HG02943 (cell line): Measurements from ENCODE around the gene LCNL1.

ENCODE experiments used
- ATAC-seq: cut with Tn5 transposase; IDR thresholded peaks from one replicate; pipeline ENCODE4 v1.9.1; 2021; ENCODE audit warnings: mild to moderate bottlenecking, low read depth, moderate library complexity; ENCODE audit not compliant: unreplicated experiment

LCNL1 gene

GRCh38 chr9:136973618-136974617 is 8.9 kb upstream of the LCNL1 start:
- ATAC-seq, result no peak

GRCh38 chr9:136974817-136975535 is 7.8 kb upstream of the LCNL1 start:
- no peak for ATAC-seq

- ATAC-seq, result no peak
Measured at GRCh38 chr9:136975644-136976043, 7.1 kb upstream of the LCNL1 start.

DNA sequence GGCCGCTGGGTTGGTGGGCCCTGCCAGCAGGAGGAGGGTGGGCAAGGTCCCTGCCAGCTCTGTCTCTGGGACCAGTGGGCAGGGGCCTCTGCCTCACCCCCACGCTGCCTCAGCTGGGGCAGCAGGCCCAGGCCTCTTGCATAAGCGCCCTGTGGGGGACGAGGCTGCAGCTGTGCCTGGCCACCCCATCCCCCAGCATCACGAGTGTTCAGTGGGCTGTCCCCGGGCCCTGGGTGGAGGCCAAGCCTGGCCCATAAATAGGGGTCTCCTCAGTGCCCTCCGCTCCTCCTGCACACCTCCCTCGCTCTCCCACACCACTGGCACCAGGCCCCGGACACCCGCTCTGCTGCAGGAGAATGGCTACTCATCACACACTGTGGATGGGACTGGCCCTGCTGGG is 5.6 kb upstream of the LCNL1 start, which contains the start of gene PTGDS:
Gene PTGDS (plus strand): TSS at position 282 of the 400 bp plus-strand sequence. CDS start 75 bp downstream, at position 357.
- ATAC-seq, result no peak

DNA sequence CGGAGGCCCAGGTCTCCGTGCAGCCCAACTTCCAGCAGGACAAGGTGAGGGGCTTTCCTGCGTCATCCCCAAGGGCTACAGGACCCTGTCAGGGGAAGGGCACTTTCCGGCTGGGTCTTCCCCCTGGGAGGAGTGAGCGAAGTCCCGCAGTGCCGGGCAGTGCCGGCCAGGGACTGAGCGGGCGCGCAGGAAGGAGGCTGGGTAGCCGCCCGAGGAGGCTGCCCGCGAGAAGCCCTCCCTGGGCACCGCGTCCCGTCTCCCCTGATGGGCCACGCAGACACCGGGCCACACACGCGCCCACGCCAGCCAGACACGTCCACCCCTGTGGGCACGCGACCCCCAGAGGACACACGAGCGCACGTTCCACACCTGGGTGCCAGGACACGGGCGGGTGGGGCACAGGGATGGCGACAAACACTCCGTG is 5.1 kb upstream of the LCNL1 start:
- ATAC-seq, result no peak

DNA sequence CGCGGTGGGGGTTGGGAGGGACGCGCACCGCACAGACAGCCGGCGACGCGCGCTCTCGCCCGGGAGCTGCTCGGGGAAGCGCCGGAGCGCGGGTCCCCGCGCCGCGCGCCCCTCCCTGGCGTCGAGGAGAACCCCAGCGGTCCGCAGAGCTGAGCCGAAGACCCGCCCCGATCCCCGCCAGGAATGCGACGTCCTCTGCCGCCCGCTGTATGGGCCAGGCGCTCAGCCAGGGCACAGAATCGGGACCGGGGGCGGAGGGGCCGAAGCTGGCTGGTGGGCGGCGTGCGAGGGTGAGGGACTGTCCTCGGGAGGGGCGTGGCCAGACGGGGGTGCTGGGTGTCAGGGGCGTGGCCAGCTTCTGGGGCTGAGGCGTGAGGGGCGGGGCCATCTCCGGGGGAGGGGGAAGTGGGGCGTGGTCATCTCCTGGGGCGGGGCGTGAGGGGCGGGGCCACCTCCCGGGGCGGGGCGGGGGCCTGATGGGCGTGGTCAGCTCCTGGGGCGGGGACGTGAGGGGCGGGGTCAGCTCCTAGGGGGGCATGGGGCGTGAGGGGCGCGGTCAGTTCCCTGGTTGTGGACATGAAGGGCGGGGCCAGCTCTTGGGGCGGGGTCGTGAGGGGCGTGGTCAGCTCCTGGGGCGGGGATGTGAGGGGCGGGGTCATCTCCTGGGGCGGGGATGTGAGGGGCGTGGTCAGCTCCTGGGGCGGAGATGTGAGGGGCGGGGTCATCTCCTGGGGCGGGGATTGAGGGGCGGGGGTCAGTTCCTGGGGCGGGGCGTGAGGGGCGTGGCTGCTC is 4.5 kb upstream of the LCNL1 start:
- no peak for ATAC-seq

DNA sequence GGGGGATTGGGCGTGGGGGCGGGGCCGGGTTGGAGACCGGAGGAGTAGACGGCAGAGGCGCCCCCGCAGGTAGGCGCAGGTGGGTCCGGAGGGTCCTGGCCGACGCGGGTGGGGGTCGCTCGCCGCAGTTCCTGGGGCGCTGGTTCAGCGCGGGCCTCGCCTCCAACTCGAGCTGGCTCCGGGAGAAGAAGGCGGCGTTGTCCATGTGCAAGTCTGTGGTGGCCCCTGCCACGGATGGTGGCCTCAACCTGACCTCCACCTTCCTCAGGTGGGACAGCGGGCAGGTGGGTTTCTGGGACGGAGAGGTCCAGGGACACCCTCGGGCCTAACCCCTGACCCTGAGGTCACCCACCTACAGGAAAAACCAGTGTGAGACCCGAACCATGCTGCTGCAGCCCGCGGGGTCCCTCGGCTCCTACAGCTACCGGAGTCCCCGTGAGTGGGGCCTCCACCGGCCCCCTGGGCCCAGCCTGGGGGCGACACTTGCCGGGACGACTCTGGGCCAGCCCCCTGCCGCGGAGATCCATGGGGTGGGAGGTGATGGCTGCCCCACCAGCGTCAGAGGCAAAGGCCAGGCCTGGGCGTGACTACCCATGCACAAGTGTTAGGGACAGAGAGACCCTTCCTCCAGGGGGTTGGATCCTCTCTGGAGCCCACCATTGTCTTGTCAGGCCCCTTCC is 3.8 kb upstream of the LCNL1 start:
- no peak for ATAC-seq

DNA sequence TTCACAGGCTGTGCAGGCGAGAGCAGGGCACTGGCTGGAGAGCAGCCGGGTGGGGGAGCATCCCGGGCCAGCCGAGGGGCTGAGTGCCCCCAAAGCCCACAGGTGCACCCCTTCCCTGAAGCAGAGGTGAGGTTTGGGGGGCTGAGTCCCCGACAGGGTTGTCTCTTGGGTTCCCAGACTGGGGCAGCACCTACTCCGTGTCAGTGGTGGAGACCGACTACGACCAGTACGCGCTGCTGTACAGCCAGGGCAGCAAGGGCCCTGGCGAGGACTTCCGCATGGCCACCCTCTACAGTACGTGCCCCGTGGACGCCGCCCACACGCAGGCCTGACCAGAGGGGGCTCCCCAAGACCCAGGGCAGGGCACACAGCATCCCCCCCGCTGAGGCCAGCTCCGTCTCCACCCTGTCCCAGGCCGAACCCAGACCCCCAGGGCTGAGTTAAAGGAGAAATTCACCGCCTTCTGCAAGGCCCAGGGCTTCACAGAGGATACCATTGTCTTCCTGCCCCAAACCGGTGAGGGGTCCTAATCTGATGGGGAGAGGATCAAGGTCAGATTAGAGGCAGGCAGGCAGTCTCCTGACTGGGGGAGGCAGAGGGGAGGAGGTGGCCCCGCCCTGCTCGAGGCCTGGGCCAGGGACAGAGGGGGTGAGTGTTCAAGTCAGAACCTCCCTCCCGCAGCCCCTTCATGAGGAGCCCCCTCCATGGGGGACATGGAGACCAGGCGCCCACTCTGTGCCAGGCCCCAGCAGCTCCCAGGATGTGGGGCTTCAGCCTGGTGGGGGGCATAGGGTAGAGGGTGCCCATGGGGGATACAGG is 2.8 kb upstream of the LCNL1 start:
- no peak for ATAC-seq

DNA sequence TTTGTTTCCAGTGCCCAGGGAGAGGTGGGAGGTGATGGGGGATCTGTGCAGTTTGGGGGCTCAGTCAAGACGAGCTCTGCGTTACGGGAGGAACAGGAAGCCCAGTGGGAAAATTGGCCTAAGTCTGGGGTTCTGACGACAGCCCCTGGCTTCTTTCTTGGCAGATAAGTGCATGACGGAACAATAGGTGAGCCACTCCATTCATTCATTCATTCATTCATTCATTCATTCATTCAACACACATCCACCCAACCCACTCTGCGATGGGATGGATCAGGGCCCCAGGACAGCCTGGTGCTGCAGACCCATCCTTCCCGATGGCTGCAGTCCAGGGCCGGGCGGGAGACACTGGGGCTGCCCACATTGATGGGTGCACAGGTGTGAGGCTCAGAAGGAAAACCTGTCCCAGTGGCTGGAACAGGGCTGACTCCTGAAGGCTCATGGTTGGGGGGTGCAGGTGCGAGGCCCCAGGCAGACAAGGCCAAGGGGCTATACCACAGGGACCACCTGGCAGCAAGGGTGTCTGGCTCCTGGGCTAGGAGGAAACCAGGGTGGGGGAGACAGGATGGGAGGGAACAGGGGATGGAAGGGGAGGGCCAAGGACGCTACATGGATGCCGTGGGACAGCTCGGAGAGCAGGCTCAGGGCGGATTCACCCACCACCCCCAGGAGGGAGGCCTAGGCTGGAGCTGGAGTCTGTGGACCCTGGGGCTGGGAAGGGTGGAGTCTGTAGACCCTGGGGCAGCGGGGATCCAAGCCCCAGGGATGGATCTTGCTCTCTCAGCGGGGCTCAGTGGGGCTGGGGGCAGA is 1.9 kb upstream of the LCNL1 start:
- ATAC-seq, result no peak

- no peak for ATAC-seq
Measured at GRCh38 chr9:136981588-136982231, 1.1 kb upstream of the LCNL1 start.

GRCh38 chr9:136983167-136983566 is 374 bp downstream of the LCNL1 start:
- ATAC-seq, result no peak

- ATAC-seq, result no peak
Measured at GRCh38 chr9:136983656-136984314, 992 bp downstream of the LCNL1 start.

DNA sequence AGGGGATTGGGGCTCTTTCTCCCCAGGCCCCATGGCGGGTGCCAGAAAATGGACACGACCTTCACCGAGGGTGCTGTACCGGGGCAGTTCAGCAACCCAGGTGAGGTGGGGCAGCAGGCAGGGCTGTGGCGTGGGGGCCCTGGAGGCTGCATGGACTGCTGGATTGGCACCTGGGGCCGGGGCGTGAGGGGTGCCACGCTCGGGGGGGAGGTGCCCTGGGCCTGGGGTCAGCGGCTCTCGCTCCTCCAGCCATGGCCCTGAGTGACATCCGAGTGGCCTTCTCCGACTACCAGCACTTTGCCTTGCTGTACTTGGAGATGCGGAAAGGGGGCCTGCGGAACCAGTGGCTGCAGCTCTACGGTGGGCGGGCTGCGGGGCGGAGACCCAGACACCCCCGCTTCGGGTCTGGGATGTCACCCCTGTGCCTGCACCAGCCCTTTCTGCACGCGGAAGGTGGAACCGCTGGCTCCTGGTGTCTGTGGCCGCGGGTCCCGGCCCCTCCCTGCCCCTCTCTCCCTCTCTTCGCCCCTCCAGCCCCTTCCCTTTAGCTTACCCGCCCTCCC is 1.8 kb downstream of the LCNL1 start:
- ATAC-seq, result no peak

GRCh38 chr9:136985027-136985602 is 2.3 kb downstream of the LCNL1 start:
- ATAC-seq, result no peak

GRCh38 chr9:136985853-136986252 is 3.1 kb downstream of the LCNL1 start:
- ATAC-seq, result no peak

DNA sequence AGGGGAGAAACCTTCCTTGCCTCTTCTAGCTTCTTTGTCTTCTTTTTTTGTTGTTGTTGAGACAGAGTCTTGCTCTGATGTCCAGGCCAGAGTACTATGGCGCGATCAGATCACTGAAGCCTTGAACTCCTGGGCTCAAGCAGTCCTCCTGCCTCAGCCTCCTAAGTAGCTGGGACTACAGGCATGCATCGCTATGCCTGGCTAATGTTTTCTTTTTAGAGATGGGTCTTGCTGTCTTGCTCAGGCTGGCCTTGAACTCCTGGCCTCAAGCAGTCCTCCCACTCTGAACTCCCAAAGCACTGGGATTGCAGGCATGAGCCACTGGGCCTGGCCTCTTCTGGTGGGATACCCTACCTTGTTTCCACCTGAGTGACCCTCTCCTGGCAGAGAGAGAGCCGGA is 6.1 kb downstream of the LCNL1 start:
- ATAC-seq, result no peak
